CD4-positive, alpha-beta T cell treated with Interleukin-15 for 1 hour (primary cell): Measurements from ENCODE around the gene TRPM1.
"Not testable (repeated sequence)": the region's sequence is repeated elsewhere in the genome, so short reads cannot be mapped to it uniquely, and the experiment has no call there.

Experiments
- DNase-seq: peaks from one replicate; pipeline ENCODE4 v3.0.0-alpha.2; 2020

The TRPM1 gene

DNA sequence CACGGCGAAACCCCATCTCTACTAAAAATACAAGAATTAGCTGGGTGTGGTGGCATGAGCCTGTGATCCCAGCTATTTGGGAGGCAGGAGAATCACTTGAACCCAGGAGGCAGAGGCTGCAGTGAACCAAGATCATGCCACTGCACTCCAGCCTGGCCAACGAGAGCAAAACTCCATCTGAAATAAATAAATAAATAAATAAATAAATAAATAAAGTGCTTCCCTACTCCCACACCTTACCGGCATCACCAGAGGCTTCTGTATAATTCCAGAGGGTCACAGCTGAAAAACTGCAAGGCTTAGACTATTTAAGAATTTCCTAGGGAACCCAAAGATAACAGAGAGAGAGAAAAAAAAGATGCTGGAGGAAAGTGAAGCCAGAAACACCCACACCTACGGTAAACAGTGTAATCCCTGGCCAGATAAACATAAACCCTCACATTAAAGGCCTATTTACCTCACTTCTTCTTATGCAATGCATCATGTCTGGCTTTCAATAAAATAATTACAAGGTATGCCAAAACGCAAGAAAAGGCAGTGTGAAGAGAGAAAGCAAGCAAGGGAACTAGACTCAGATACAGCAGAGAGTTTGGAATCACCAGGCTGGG, 15.0 kb upstream of the TRPM1 start:
- DNase-seq: no peak

DNA sequence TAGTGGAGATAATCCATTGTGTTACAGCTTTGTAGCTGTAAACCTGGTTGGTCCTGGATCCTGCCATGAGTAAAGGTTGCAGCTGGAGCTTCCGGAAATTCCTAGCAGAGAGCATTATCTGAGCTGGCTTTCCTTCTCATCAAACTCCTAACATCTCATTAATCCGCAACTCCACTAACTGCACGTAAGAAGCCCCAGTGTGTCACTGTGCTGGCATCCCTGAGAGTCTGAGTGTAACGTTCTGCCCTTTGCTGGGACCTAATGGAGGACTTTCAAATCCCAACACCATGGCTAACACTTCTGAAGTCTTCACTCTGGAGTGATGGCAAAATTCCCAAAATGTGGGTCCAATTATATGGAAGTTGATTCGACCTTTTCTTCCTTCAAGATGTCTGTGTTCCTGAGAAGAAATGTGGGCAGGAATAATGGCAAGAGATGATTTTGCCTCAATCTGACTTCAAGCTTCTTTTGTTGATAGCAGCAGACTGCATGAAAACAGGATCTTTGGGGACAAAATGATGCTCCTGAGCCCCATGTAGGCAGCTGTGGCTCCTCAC, 9.6 kb upstream of the TRPM1 start:
- DNase-seq: no peak

- no peak for DNase-seq
These were observed 7.3 kb upstream of the TRPM1 start for GRCh38 chr15:31108836-31109235.

DNA sequence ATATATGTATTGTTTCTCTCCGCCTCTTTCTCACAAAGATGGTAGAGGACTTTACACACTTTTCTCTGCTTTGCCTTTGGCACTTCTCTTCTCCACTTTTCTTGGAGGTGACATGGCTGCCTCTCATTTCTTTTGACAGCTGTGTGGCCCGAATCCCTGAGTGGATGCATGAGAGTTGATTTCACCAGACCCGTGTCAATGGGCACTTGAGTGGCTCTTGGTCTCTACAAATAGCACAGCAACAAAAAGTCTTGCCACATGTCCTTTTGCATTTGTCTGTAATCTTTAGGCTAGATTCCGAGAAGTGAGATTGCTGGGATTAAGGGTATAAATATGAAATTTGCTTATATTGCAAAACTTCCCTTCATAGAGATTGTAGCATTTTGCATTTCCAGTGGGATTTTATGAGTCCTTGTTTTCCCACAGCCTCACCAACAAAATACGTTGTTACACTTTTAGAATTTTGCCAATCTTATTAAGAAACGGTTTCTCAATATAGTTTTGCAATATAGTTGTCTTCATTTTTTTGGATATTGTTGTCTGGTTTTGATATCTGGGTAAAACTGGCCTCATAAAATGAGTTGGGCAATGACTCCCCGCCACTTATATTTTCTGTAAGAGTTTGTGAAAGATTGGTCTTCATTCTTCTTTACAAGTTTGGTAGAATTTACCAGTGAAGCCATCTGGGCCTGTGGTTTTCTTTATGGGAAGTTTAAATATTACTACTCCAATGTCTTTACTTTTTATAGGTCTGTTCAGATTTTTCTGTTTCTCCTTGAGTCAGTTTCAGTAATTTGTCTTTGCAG, 5.2 kb upstream of the TRPM1 start:
- no peak for DNase-seq

DNA sequence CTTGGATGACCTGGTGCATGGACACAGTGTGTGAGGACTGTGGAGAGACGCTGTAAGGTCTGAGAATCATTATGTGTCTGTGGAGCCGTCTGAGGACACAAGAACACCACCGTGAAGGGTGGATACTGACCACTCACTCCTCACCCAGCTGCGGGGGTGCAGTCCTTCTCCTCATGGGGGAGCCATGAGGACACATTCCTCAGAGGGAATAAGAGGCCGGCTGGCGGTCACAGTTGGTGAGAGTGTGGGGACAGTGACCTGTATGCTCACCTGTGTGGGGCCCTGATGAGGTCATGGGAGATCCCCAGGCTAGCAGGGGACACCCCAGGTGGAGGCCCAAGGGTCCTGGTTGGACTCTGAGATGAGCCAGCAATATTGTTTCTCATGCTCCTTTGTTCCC, 2.5 kb upstream of the TRPM1 start:
- no peak for DNase-seq

- DNase-seq: no peak
These were observed 1.1 kb upstream of the TRPM1 start for GRCh38 chr15:31102374-31103342.

DNA sequence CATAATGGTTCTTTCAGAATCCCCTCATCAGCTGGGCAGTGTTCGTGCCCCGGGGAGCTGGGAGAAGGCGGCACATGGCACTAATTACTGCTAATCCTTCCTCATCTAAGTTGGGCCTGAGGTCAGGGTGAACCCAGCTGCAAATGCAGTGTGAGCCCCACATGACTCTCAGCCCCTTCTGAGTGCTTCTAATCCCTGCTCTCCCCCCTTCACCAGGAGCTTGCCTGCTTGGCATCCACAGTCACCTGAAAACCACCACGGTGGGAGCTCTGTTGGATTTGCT, 455 bp upstream of the TRPM1 start:
- DNase-seq: no peak

DNA sequence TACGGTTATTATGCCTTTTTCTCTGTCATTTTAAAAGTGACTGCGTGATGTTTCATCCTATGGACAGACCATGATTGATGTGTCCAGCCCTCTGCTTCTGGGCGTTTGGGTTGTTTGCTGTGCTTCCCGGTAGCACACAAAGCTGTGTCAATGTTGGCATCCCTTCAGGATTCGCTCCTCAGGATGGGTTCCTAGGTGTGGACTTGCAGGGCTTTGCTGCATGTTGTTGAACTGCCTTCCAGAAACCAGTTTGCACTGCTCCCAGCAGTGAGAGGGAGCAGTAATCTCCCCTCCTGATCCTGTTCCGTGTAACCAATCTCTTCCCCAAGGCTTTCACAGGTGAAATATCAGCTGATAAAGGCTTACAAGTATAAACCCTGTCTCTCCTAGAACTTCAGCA, 787 bp downstream of the TRPM1 start:
- no peak for DNase-seq

GRCh38 chr15:31098953-31099740, 2.4 kb downstream of the TRPM1 start:
- no peak for DNase-seq

GRCh38 chr15:31098491-31098917, 3.0 kb downstream of the TRPM1 start:
- no peak for DNase-seq

DNA sequence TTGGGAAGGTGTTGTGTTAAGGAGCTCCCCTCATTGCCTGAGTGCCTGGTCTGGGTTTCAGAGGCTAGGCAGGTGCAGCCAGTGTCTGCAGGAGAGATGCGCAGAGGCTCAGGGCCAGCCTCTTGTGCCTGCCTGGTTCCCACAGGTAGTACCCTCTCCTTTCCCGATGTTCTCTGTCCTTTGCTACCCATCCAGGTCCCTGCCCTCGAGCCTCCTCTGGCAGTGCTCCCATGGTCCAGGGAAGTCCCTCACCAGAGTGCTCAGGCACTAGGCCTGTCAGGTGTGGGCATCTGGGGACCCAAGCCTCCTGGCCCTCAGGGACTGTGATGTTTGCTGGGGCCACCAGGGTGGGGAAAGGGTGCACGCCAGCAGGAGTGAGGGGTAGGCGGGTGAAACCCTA, 5.0 kb downstream of the TRPM1 start:
- no peak for DNase-seq

DNA sequence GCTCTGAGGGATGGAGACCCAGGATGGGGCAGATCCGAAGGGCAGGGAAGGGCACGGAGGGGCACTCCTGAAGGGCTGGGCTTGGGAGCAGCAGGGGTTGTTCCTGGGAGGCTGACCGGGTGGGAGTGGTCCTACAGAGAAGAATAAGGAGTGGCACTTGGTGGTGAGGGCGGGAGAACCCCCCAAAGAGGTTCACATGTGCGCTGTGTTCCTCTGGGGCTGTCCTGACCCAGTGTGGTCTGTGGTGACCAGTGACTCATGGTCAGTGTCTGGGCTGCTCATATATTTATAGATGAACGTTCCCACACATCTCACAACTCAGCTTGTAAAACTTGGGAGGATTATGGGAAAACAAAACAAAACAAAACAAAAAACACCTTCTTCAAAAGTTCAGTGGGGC, 10.0 kb downstream of the TRPM1 start:
- DNase-seq: no peak

GRCh38 chr15:31090766-31091165, 10.8 kb downstream of the TRPM1 start:
- no peak for DNase-seq

- no peak for DNase-seq
These were observed 12.0 kb downstream of the TRPM1 start for GRCh38 chr15:31089368-31090047.

DNA sequence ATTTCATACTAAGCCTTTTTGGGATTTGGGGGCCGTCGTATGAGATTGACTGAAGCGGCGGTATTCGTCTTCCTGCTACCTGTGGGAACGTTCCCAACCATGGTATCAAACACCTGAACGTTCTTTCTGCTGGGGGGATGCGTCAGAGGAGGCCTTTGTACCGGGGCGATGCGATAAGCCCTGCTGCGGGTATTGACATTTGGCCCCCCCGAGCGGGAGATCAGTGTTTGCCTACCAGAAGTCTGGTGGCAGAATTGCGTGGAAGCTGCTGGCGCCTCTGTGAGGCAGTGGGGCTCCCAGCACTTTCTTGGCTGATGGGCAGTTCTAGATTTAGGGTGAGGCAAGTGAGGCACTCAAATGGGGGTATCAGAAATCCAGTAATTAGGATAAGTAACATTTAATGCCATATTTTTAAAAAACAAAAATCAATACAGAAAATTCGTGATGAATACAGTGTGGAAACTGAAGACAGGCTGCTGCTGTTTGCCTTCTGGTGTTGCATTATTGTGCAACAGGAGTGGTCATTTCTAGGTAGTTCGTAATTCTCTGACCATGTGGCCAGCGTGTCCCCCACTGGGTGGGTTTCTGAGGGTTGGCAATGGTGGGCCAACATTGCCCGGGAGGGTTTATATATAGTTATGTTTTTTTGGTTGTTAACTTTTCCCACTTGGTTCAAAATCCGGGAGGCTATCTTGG, 12.7 kb downstream of the TRPM1 start:
- no peak for DNase-seq

GRCh38 chr15:31088041-31088440, 13.5 kb downstream of the TRPM1 start:
- DNase-seq: not testable (repeated sequence)

GRCh38 chr15:31086344-31086743, 15.2 kb downstream of the TRPM1 start:
- DNase-seq: no peak

DNA sequence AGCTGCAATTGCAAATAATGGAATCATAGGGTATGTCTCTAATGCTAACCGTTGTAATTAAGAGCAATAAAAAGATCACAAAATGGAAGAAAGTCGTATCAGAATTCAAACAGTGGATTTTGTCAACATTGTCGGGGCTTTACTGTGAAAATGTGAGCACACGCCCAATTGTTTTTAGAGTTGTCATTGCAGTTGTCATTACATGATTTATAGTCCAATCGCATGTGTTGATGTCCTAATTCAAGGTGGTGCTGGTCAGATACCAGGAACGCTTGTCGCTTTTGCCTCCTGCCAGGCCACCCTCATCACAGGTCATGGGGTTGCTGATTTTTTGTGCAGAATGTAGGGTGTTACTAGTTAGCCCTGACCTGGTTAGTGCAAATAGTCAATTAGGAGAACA, 16.2 kb downstream of the TRPM1 start:
- DNase-seq: no peak

DNA sequence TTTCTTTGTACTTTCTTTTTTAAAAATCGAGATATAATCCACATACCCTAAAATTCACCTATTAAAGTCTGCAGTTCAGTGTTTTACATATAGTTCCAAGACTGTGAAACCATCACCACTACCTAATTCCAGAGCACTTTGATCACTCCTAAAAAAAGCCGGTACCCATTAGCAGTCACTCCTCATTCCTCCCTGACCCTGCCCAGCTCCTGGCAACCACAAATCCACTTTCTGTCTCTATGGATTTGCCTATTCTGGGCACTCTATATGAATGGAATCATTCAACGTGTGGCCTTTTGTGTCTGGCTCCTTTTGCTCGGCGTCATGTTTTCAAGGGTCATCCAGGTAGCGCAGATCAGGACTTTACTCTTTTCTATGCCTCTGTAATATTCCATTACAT, 17.3 kb downstream of the TRPM1 start:
- DNase-seq: no peak

DNA sequence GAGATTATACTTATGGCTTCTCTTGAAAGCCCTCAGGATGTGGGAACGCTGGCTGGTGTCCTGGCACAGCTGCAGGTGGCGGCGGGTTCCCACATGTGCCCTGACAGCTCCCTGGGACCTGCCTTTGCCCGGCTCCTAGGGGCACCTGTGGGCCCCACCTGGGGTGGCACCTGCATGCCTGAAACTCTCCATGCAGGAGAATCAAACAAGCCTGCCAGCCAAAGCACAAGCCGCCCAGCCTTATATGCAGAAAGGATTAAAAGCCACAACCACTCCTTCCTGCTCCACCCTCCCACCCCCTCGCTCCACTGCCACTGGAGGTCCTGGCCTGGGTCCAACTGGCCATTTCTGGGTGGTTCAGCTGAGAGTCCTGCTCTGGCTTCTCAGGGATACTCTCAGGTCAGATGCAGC, 18.1 kb downstream of the TRPM1 start:
- DNase-seq: no peak

DNA sequence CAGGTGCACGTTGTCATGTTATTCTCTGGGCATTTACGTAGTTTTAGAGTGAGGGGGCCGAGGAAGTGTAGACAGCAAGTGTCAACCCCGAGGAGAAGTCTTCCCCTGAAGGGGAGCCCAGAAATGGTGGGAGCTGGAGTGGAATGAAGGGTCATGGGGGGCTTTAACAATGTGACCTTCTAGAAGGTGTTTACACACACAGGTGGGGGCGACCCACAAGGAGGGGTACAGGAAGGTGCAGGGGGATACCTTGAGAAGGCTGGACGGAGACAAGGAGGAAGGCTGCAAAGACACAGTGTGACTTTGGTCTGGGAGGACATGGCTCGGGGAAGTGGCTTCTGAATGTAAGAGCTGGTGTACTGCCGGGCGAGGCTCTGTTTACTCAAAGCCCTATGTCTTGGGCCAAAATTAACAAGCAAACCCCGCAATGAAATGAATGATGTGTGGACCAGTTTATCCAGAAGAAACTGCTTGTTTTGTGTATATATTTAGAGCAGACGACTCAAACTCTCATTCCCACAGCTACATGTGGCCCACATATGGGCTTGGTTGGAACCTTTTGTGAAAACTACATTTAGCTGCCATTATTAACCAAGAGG, 18.7 kb downstream of the TRPM1 start:
- DNase-seq: no peak
